Heart right ventricle (tissue), 16 donors: Measurements from ENCODE around the gene MTOR. TPM values are rescaled to one million over a fixed set of nuclear protein-coding genes. Genes with fewer than 3 reads are reported as not detected.
A peak's percentile ranks its signal among the peaks of the same experiment; 100 is the strongest.

Experiments used
- ATAC-seq, 8 donors: fragments of 200-7000 bp; cut with Tn5 transposase; one replicate each; pipeline ENCODE4 v1.9.1; 2020; ENCODE audit warnings: mild to moderate bottlenecking in 8 of 8, moderate library complexity in 8 of 8, moderate number of reproducible peaks in 1 of 8
- DNase-seq, 2 donors: peaks; one replicate each; pipeline ENCODE4 v3.0.0-alpha.2; 2020
- H3K27ac ChIP-seq, 10 donors: fragments of 200-600 bp; sonication (generic) in 2 of 10; one replicate each; pipeline versions ENCODE4 v1.5.0 to v1.8.0; 2020 to 2022; ENCODE audit warnings: mild to moderate bottlenecking in 3 of 10
- H3K27me3 ChIP-seq, 7 donors: fragments of 200-600 bp; one replicate each; pipeline ENCODE4 v1.8.0; 2021 to 2022; ENCODE audit warnings: mild to moderate bottlenecking in 2 of 7
- H3K36me3 ChIP-seq, 9 donors: fragments of 200-600 bp; sonication (generic) in 1 of 9; one replicate each; pipeline versions ENCODE4 v1.5.0 to v1.8.0; 2020 to 2022; ENCODE audit warnings: mild to moderate bottlenecking in 2 of 9
- H3K4me1 ChIP-seq, 9 donors: fragments of 200-600 bp; sonication (generic) in 1 of 9; one replicate each; pipeline versions ENCODE4 v1.5.0 to v1.8.0; 2020 to 2022; ENCODE audit warnings: mild to moderate bottlenecking in 4 of 9
- H3K4me3 ChIP-seq, 10 donors: fragments of 200-600 bp; sonication (generic) in 2 of 10; one replicate each; pipeline versions ENCODE4 v1.5.0 to v1.8.0; 2020 to 2022; ENCODE audit warnings: mild to moderate bottlenecking in 7 of 10, moderate library complexity in 2 of 10
- H3K9me3 ChIP-seq, 11 donors: fragments of 200-600 bp in 10 of 11; sonication (generic) in 2 of 11; one replicate each; pipeline versions ENCODE4 v1.5.0 to v1.8.0; 2013 to 2022; ENCODE audit warnings: mild to moderate bottlenecking in 2 of 11, control low read depth in 1 of 11, moderate library complexity in 1 of 11
- WGBS, 2 donors: extraction: QIAGEN DNeasy Blood & Tissue Kit; methylation state at CpG; one replicate each; pipeline ENCODE4 v1.1.7; 2013; ENCODE audit warnings: inconsistent platforms in 1 of 2; 5-methylcytosine and 5-hydroxymethylcytosine counted together
- intact Hi-C, 10 donors: fragments of 100-400 bp; cut with DNase I; formaldehyde crosslinking; loops; one replicate each; pipeline versions ENCODE4 v1.11.1 to v1.14.2; 2022
- polyA plus RNA-seq, 2 donors: library from polyadenylated mRNA; stranded (reverse); fragments of 200-250 nt; gene quantifications; one replicate each; pipeline ENCODE4 v1.2.3, GENCODE V29; 2013
- total RNA-seq, 10 donors: library from RNA; stranded (reverse); fragmentation: NEBNext Ultra II Directional in 3 of 10; extraction: Animal tissue kit (Norgen Biotek cat#: 25700) in 3 of 10; gene quantifications; one replicate each; pipeline versions ENCODE4 v1.2.1 to v1.2.4, GENCODE V29; 2021 to 2023
- TF ChIP-seq, protein P1 (sequence below), 9 donors: fragments of 200-600 bp; sonication (generic) in 2 of 9; IDR thresholded peaks; one replicate each; pipeline versions ENCODE4 v1.5.0 to v1.8.0; 2021 to 2022; ENCODE audit warnings: antibody characterized with exemption in 9 of 9, mild to moderate bottlenecking in 5 of 9, moderate library complexity in 1 of 9
- donor health status: Arrhythmogenic right ventricular cardiomyopathy.
- donor health status: ischemic (EF 13 %, LVEDD 7.1; RV severe dilation, severe dysfunction).
- donor health status: healthy with polysubstance abuse.
- donor health status: DM: no; HTN: yes; CAD: no.
- donor health status: DM: no; HTN: no; CAD: no.
- donor health status: ischemic (EF 25% LVEDD 6.9; RV normal size, moderate dysfunction).
- donor health status: ischemic (EF 25% LVEDD 5.7; RV mildly dilated, moderate dysfunction).
- donor health status: healthy.
- donor health status: DM: yes; HTN: yes; CAD: no.
- donor health status: Ischemic cardiomyopathy.
- donor health status: ischemic (EF 35%, LVEDD 5.7; RV mildly dilated, moderate dysfunction).
- donor health status: nonischemic (EF 11% LVEDD 7.7; RV severe dilation, severe dysfunction).
- donor health status: DM: yes; HTN: yes; CAD: no.
- donor health status: PGD.
- donor health status: ischemic (EF 29% LVEDD 5.4; RV normal size, mild dysfunction).
- donor health status: nonischemic (EF 23%, LVEDD 6.1; RV moderate dilation, normal function).

Gene MTOR
- total and polyA plus RNA-seq, 12 donors = 18.7 to 42.7 (median 36.3) TPM

GRCh38 chr1:11237356-11237755 lies 25.0 kb downstream of the MTOR start:
- Histone ChIP-seq H3K36me3 (peaks cover 0 to 100% (median 65%) of the 10 kb centered on the region in 9 donors), H3K4me1 (peaks cover 0 to 16% (median 9%) of the 10 kb centered on the region in 9 donors), H3K27me3 (no peaks in the 10 kb centered on the region), H3K4me3 (no peak overlapping the region), H3K9me3 (no peaks in the 10 kb centered on the region), H3K27ac (peak overlapping the region in 8 of 10 donors; percentile 1 to 65 (median 44))
- 52 to 58% methylated on average over 6 of the region's 6 CpGs for WGBS, 2 donors
- TF ChIP-seq, protein P1, sequence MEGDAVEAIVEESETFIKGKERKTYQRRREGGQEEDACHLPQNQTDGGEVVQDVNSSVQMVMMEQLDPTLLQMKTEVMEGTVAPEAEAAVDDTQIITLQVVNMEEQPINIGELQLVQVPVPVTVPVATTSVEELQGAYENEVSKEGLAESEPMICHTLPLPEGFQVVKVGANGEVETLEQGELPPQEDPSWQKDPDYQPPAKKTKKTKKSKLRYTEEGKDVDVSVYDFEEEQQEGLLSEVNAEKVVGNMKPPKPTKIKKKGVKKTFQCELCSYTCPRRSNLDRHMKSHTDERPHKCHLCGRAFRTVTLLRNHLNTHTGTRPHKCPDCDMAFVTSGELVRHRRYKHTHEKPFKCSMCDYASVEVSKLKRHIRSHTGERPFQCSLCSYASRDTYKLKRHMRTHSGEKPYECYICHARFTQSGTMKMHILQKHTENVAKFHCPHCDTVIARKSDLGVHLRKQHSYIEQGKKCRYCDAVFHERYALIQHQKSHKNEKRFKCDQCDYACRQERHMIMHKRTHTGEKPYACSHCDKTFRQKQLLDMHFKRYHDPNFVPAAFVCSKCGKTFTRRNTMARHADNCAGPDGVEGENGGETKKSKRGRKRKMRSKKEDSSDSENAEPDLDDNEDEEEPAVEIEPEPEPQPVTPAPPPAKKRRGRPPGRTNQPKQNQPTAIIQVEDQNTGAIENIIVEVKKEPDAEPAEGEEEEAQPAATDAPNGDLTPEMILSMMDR (IDR thresholded peaks at IDR 0.05) = no peak
- intact Hi-C loops = loop anchor here in 4 of 10 donors (2.0 to 10.0 kb wide), 3 partner anchors 203 to 405 kb away; no protein-coding TSS in a partner anchor
- no peak for DNase-seq
- peak in 6 of 8 donors; percentile 11 to 47 (median 25) for ATAC-seq

GRCh38 chr1:11233208-11233607 lies 29.1 kb downstream of the MTOR start:
- 97 to 98% methylated on average over 2 of the region's 2 CpGs for WGBS, 2 donors
- Histone ChIP-seq H3K4me1 (peaks cover 0 to 16% (median 9%) of the 10 kb centered on the region in 9 donors), H3K27me3 (no peaks in the 10 kb centered on the region), H3K36me3 (peaks cover 5 to 100% (median 74%) of the 10 kb centered on the region in 9 donors), H3K4me3 (no peak overlapping the region), H3K9me3 (no peaks in the 10 kb centered on the region), H3K27ac (no peak overlapping the region)
- DNase-seq = no peak
- no peak for ATAC-seq
- intact Hi-C loops = loop anchor here in 2 of 10 donors (10.0 kb wide), 1 partner anchor 198 kb away; no protein-coding TSS in a partner anchor
- TF ChIP-seq, protein P1 (IDR thresholded peaks at IDR 0.05) = no peak

- no peak for ATAC-seq
- DNase-seq = no peak
- H3K36me3 ChIP-seq = peaks cover 3 to 100% (median 76%) of the 10 kb centered on the region in 9 donors
- H3K27me3 ChIP-seq = no peaks in the 10 kb centered on the region
- no peak overlapping the region for H3K27ac ChIP-seq
- intact Hi-C loops = no loop called here
- H3K9me3 ChIP-seq = no peaks in the 10 kb centered on the region
- TF ChIP-seq, protein P1 (IDR thresholded peaks at IDR 0.05) = no peak
- H3K4me3 ChIP-seq = no peak overlapping the region
- 93 to 94% methylated on average over 4 of the region's 4 CpGs for WGBS, 2 donors
- H3K4me1 ChIP-seq = no peaks in the 10 kb centered on the region
These were observed 33.1 kb downstream of the MTOR start for GRCh38 chr1:11229203-11229602.

- Histone ChIP-seq H3K36me3 (peaks cover 3 to 100% (median 60%) of the 10 kb centered on the region in 9 donors), H3K9me3 (no peaks in the 10 kb centered on the region), H3K27ac (no peak overlapping the region), H3K27me3 (no peaks in the 10 kb centered on the region), H3K4me1 (no peaks in the 10 kb centered on the region), H3K4me3 (no peak overlapping the region)
- ATAC-seq (no peak), DNase-seq (no peak)
- intact Hi-C loops = no loop called here
- TF ChIP-seq, protein P1 (IDR thresholded peaks at IDR 0.05) = no peak
- 89 to 91% methylated on average over 10 of the region's 10 CpGs for whole genome bisulfite sequencing, 2 donors
These were observed 35.0 kb downstream of the MTOR start for GRCh38 chr1:11227106-11228077.
